Small intestine (tissue), 16 donors: Measurements from ENCODE around the gene EID2B. TPM values are rescaled to one million over a fixed set of nuclear protein-coding genes. Genes with fewer than 3 reads are reported as not detected.

Source experiments
- DNase-seq, 2 donors: peaks; one replicate each; pipeline versions ENCODE4 v3.0.0 to v3.0.0-alpha.2; 2013
- FAIRE-seq: peaks from 2 replicates; lab custom pipeline; 2012; peaks lifted over from hg19 to GRCh38; lab: Jason Lieb, UNC
- H3K27ac ChIP-seq, 3 donors: one replicate each; pipeline ENCODE4 v1.5.1; 2013; ENCODE audit warnings: low read length in 2 of 3, mild to moderate bottlenecking in 2 of 3, control low read depth in 1 of 3, inconsistent platforms in 1 of 3, low read depth in 1 of 3, moderate library complexity in 1 of 3
- H3K27me3 ChIP-seq, 3 donors: one replicate each; pipeline ENCODE4 v1.6.1; 2013; ENCODE audit warnings: low read length in 3 of 3, inconsistent platforms in 1 of 3; ENCODE audit not compliant: control insufficient read depth in 3 of 3, insufficient read depth in 3 of 3
- H3K36me3 ChIP-seq, 3 donors: one replicate each; pipeline ENCODE4 v1.6.1; 2013; ENCODE audit warnings: low read length in 3 of 3, inconsistent platforms in 1 of 3, low read depth in 1 of 3, mild to moderate bottlenecking in 1 of 3, moderate library complexity in 1 of 3; ENCODE audit not compliant: control insufficient read depth in 3 of 3, insufficient read depth in 2 of 3
- H3K4me1 ChIP-seq, 3 donors: one replicate each; pipeline ENCODE4 v1.6.1; 2013; ENCODE audit warnings: low read length in 2 of 3, inconsistent platforms in 1 of 3, low read depth in 1 of 3, mild to moderate bottlenecking in 1 of 3, moderate library complexity in 1 of 3; ENCODE audit not compliant: control insufficient read depth in 3 of 3, insufficient read depth in 2 of 3
- H3K4me3 ChIP-seq, 3 donors: one replicate each; pipeline ENCODE4 v1.5.1; 2013; ENCODE audit warnings: low read length in 3 of 3, control low read depth in 1 of 3, inconsistent platforms in 1 of 3, low read depth in 1 of 3, mild to moderate bottlenecking in 1 of 3, moderate library complexity in 1 of 3
- H3K9me3 ChIP-seq, 2 donors: one replicate each; pipeline ENCODE4 v1.6.1; 2013; ENCODE audit warnings: low read depth in 1 of 2, low read length in 1 of 2; ENCODE audit not compliant: control insufficient read depth in 2 of 2, insufficient read depth in 1 of 2
- WGBS, 3 donors: extraction: QIAGEN DNeasy Blood & Tissue Kit; methylation state at CpG; one replicate each; pipeline ENCODE4 v1.1.7; 2013; 5-methylcytosine and 5-hydroxymethylcytosine counted together
- long read RNA-seq, 10 donors: transcript quantifications; one replicate each; lab custom pipeline, GENCODE V29; 2026
- polyA plus RNA-seq, 4 donors: library from polyadenylated mRNA; stranded (reverse) in 3 of 4; unstranded in 1 of 4; fragments of 200-250 nt in 3 of 4; fragments of 120-200 nt in 1 of 4; gene quantifications; one replicate each; pipeline versions ENCODE4 v1.2.1 to v1.2.3, GENCODE V29; 2013
- donor health status: healthy with polysubstance abuse.
- donor health status: control.
- donor health status: control.
- donor health status: Bipolar disorder and iron deficiency.
- donor health status: healthy.

EID2B gene, protein sequence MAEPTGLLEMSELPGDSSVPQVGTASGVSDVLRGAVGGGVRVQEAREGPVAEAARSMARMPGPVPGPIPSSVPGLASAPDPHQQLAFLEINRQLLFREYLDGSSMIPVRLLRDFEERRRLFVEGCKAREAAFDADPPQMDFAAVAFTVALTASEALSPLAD
- 1 to 10 TPM in 1 of 4 donors, under 1 TPM in 2, not detected in 1; 0.81 to 2.0 (median 0.99) TPM for polyA plus RNA-seq
- long read RNA-seq, donor 1, partial matches to known transcripts = 0 of 4 reads
- long read RNA-seq, donor 1, other reads (novel, unspliced or antisense) = 0 of 4 reads
- long read RNA-seq, donor 2, partial matches to known transcripts = 0 of 1 reads
- long read RNA-seq, donor 2, other reads (novel, unspliced or antisense) = 0 of 1 reads
- long read RNA-seq, donor 3, partial matches to known transcripts = 0 of 2 reads
- long read RNA-seq, donor 3, other reads (novel, unspliced or antisense) = 0 of 2 reads
- long read RNA-seq, donor 4, partial matches to known transcripts = 0 of 1 reads
- long read RNA-seq, donor 4, other reads (novel, unspliced or antisense) = 0 of 1 reads
- long read RNA-seq, donor 5, partial matches to known transcripts = 0 of 1 reads
- long read RNA-seq, donor 5, other reads (novel, unspliced or antisense) = 0 of 1 reads
- long read RNA-seq, donor 6 = 0 reads
- long read RNA-seq, donor 7, transcript EID2B-201 (1 exons, 1,865 nt) = major isoform, 10 of 10 reads
- long read RNA-seq, donor 7, partial matches to known transcripts = 0 of 10 reads
- long read RNA-seq, donor 7, other reads (novel, unspliced or antisense) = 0 of 10 reads
- long read RNA-seq, donor 8 = 0 reads
- long read RNA-seq, donor 9, partial matches to known transcripts = 0 of 1 reads
- long read RNA-seq, donor 9, other reads (novel, unspliced or antisense) = 0 of 1 reads
- long read RNA-seq, donor 10, transcript EID2B-201 (1 exons, 1,865 nt) = major isoform, 5 of 6 reads
- long read RNA-seq, donor 10, partial matches to known transcripts = 0 of 6 reads
- long read RNA-seq, donor 10, other reads (novel, unspliced or antisense) = 0 of 6 reads

DNA sequence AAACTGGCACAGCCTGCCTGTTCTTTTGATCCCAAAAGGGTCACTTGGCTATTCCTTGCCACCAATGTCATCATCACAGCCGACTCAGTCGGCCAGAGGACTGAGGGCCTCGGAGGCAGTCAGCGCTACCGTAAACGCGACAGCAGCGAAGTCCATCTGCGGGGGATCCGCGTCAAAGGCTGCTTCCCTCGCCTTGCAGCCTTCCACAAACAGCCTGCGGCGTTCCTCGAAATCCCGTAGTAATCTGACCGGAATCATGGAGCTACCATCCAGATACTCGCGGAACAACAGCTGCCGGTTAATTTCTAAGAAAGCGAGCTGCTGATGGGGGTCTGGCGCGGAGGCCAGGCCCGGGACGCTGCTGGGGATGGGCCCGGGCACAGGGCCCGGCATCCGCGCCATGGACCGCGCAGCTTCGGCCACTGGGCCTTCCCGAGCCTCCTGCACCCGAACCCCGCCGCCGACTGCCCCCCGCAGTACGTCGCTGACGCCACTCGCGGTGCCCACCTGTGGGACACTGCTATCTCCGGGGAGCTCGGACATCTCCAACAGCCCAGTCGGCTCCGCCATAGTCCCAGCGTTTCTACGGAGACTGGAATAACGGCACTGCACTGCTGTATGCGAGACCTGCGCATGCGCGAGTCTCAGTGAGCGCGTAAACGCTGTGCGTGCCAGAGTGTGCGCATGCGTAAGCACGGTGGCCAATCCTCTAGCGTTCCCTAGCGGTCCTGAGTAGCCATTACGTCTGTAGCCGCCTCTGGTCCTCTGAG, at the start of gene EID2B:
Gene EID2B (minus strand): TSS at position 620 of the 770 bp plus-strand sequence. CDS start 50 bp downstream, at position 570.
- FAIRE-seq (no peak), DNase-seq (peak; percentile 96 to 97)
- H3K9me3 ChIP-seq = no peaks in the 10 kb centered on the region
- H3K27ac ChIP-seq = peak within 1 kb of the TSS; percentile 14 to 76 (median 75)
- peaks cover 0 to 2% (median 0%) of the 10 kb centered on the region in 3 donors for H3K27me3 ChIP-seq
- no peaks in the 10 kb centered on the region for H3K36me3 ChIP-seq
- peaks cover 0 to 4% (median 2%) of the 10 kb centered on the region in 3 donors for H3K4me1 ChIP-seq
- 0% methylated on average over 65 of the region's 65 CpGs for WGBS, 3 donors
- peak within 1 kb of the TSS; percentile 70 to 78 (median 73) for H3K4me3 ChIP-seq

DNA sequence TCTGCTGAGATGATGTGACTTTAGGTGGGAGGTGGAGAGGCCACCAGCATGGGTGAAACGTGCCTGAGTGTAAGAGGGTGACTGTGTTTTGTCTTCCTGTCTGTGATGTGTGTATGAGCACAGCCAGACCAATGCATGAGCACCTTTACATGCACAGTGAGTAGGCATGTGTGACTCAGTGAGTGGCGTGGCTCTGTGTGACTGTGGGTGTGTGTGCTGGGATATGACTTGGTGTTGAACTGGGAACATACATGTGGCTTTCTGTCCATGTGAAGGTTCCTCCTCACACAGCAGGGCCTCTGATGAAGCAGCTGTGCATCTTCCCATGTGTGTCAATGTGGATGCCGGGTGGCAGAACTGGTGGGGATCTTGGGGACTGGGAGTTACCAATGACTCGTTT, 49.8 kb upstream of the EID2B start:
- no peaks in the 10 kb centered on the region for H3K4me1 ChIP-seq
- H3K27ac ChIP-seq = no peak overlapping the region
- H3K9me3 ChIP-seq = no peaks in the 10 kb centered on the region
- no peak for DNase-seq
- H3K27me3 ChIP-seq = peaks cover 0 to 4% (median 0%) of the 10 kb centered on the region in 3 donors
- WGBS, 3 donors = 54 to 57% (median 54%) methylated on average over 4 of the region's 4 CpGs
- H3K36me3 ChIP-seq = no peaks in the 10 kb centered on the region
- FAIRE-seq = no peak
- H3K4me3 ChIP-seq = no peak overlapping the region

DNA sequence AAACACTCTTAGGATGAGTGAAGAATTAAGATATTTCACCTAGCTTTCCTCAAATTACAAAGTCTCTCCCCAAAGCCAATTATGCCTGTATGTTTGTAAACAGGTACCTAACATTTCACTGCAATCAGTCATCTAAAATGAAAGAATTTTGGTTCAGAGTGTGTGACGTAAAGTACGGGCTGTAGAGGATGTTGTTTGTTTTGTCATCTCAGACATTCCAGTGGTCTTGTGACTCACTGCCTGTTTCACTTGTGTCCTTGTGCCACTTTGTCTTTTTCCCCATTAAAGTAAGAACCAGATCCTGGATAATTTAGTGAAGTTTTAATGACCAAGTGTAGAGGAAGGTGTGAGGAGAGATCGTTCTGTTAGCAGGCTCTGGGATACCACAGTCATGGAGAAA, 36.0 kb upstream of the EID2B start:
- Histone ChIP-seq H3K27ac (no peak overlapping the region), H3K9me3 (no peaks in the 10 kb centered on the region), H3K4me1 (no peaks in the 10 kb centered on the region), H3K4me3 (no peak overlapping the region), H3K36me3 (no peaks in the 10 kb centered on the region), H3K27me3 (peaks cover 0 to 5% (median 3%) of the 10 kb centered on the region in 3 donors)
- WGBS, 3 donors = 42 to 61% (median 47%) methylated on average over 3 of the region's 3 CpGs
- DNase-seq (no peak), FAIRE-seq (no peak)

DNA sequence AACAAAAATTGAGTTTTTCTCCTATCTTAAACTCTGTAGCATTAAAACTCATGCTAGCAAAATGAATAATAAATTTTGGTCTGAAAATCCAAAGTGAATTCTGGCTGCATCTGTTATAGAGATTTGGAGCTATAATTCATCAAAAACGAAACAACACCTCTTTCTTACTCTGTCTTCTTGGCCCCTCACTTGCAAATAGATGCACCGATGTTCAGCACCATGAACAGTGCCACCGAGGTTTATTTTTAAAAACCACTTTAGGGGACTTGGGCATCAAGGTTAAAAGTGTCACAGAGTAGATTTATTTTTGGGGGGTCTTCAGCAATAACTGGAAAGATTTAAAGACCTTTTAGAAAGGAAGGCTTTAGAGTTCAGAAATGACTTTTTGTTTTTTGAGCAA, 33.4 kb upstream of the EID2B start:
- Histone ChIP-seq H3K27ac (no peak overlapping the region), H3K27me3 (peaks cover 0 to 6% (median 3%) of the 10 kb centered on the region in 3 donors), H3K9me3 (no peaks in the 10 kb centered on the region), H3K4me1 (no peaks in the 10 kb centered on the region), H3K36me3 (no peaks in the 10 kb centered on the region), H3K4me3 (no peak overlapping the region)
- WGBS, 3 donors = 37 to 51% (median 48%) methylated on average over 3 of the region's 3 CpGs
- no peak for DNase-seq
- no peak for FAIRE-seq

DNA sequence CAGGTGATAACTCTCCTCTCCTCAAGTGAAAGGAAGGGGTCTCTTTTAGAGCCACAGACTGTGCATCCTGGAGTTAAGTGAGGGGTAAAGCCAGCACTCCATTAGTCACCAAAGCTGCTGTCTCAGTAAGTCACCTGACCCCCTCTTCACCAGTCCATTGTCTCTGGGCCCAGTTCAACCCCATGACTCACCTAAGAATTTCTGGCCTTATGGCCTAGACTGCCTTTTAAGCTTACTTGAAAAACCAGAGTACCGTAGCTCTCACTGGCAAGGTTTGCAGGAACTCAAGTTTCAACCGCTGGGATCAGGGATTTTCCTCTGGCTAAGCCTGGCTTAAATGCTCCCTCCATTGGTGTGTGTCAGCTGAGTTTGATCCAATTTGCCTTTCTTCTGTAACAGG, 30.8 kb upstream of the EID2B start:
- DNase-seq = no peak
- no peak for FAIRE-seq
- H3K36me3 ChIP-seq = no peaks in the 10 kb centered on the region
- H3K27ac ChIP-seq = no peak overlapping the region
- WGBS, 3 donors = 75 to 83% (median 80%) methylated on average over 2 of the region's 2 CpGs
- H3K27me3 ChIP-seq = peaks cover 0 to 3% (median 0%) of the 10 kb centered on the region in 3 donors
- H3K4me1 ChIP-seq = no peaks in the 10 kb centered on the region
- H3K4me3 ChIP-seq = no peak overlapping the region
- H3K9me3 ChIP-seq = no peaks in the 10 kb centered on the region

DNA sequence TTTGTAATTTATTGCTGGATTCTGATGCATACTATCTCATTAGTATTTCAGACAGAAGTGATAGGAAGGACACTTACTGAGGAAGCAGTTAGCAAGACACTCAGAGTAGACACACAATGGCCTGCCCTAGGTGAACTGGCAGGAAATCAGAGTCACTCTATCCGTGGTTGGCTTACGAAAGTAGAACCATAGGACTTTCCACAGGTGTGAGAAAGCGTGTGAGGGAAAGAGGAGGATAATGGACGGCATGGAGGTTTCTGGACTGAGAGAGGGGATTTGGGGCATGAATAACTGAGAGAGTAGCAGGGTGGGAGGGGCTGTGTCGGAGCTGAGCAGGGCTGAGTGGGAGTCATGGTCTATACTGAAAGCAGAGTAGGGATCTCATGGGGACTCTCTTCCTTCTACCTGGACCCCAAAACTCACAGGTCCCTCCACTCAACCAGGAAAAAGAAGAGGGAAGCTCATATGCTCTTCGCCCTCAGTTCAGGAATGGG, 26.0 kb upstream of the EID2B start:
- no peaks in the 10 kb centered on the region for H3K4me1 ChIP-seq
- FAIRE-seq = no peak
- H3K36me3 ChIP-seq = no peaks in the 10 kb centered on the region
- 50 to 63% (median 57%) methylated on average over 6 of the region's 6 CpGs for WGBS, 3 donors
- peak overlapping the region in 1 of 3 donors; percentile 14 for H3K27ac ChIP-seq
- peak in 1 of 2 donors; percentile 22 for DNase-seq
- peaks cover 0 to 3% (median 0%) of the 10 kb centered on the region in 3 donors for H3K27me3 ChIP-seq
- H3K4me3 ChIP-seq = no peak overlapping the region
- H3K9me3 ChIP-seq = no peaks in the 10 kb centered on the region

DNA sequence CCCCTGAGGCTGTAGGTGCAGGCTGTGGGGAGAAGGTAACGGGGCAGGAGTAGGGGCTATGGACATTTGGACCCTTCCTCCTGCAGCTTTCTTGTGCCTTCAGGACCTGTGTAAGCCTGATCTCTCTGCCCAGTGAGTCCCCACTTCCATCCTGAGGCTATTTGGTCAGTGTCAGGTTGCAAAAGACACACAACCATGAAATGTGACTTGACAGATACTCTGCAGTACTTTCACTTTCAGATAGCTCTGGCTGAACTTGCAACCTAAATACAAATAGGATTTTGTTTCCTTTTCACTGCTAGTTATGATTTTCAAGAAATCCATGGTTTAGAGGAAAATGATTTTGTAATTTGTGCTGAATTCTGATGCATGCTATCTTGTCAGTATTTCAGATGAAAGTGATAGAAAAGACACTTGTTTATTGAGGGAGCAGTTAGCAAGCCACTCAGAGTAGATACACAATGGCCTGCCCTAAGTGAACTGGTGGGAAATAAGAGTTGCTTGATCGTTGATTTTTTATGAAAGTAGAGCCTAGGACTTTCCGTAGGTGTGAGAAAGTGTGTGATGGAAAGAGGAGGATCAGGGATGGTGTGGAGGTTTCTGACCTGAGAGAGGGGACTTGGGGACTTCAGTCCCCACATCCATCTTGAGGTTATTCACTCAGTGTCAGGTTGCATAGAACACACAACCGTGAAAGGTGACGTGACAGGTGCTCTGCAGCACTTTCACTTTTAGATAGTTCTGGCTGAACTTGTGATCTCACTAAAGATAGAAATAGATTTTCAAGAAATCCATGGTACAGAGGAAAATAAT, 25.4 kb upstream of the EID2B start:
- FAIRE-seq (no peak), DNase-seq (peak; percentile 8 to 45)
- 29 to 55% (median 34%) methylated on average over 5 of the region's 5 CpGs for WGBS, 3 donors
- H3K27ac ChIP-seq = peak overlapping the region in 2 of 3 donors; percentile 35 to 73
- no peaks in the 10 kb centered on the region for H3K36me3 ChIP-seq
- no peaks in the 10 kb centered on the region for H3K9me3 ChIP-seq
- H3K4me1 ChIP-seq = no peaks in the 10 kb centered on the region
- H3K27me3 ChIP-seq = peaks cover 0 to 2% (median 0%) of the 10 kb centered on the region in 3 donors
- no peak overlapping the region for H3K4me3 ChIP-seq
